Chondrocyte (in vitro differentiated cells): ENCODE measurements around the gene CNNM3. TPM values are rescaled to one million over a fixed set of nuclear protein-coding genes. Genes with fewer than 3 reads are reported as not detected.

Source experiments
- DNase-seq: peaks from one replicate; pipeline ENCODE4 v3.0.0; 2021; ENCODE audit warnings: mixed read lengths, low spot score
- H3K27ac Mint-ChIP-seq: one replicate; pipeline ENCODE4 v1.8.0; 2021; ENCODE audit warnings: mild to moderate bottlenecking, moderate library complexity, mixed read lengths; ENCODE audit not compliant: unreplicated experiment
- H3K27me3 Mint-ChIP-seq: 2 replicates; pipeline ENCODE4 v1.8.0; 2021; ENCODE audit warnings: low read depth, mixed read lengths
- H3K36me3 Mint-ChIP-seq: 2 replicates; pipeline ENCODE4 v1.8.0; 2021; ENCODE audit warnings: low read depth, mixed read lengths
- H3K4me1 Mint-ChIP-seq: 2 replicates; pipeline ENCODE4 v1.8.0; 2021; ENCODE audit warnings: low read depth, mild to moderate bottlenecking, mixed read lengths
- H3K4me3 Mint-ChIP-seq: one replicate; pipeline ENCODE4 v1.8.0; 2021; ENCODE audit warnings: mild to moderate bottlenecking, moderate library complexity, mixed read lengths; ENCODE audit not compliant: unreplicated experiment
- H3K9me3 Mint-ChIP-seq: 2 replicates; pipeline ENCODE4 v1.8.0; 2021; ENCODE audit warnings: low read depth, mixed read lengths
- CTCF ChIP-seq: fragments of 200-600 bp; sonication (generic); IDR thresholded peaks from 2 replicates; pipeline ENCODE4 v1.5.0; 2021; ENCODE audit warnings: antibody characterized with exemption, mild to moderate bottlenecking, moderate library complexity
- total RNA-seq: library from RNA; stranded (reverse); gene quantifications from 3 replicates; pipeline ENCODE4 v1.2.1, GENCODE V29; 2021

The CNNM3 gene
- total RNA-seq, 1 donor from 2014 or later: 10.4 TPM

- no peaks in the 10 kb centered on the region for H3K4me1 Mint-ChIP-seq
- TF ChIP-seq CTCF: no peak
- DNase-seq: peak; percentile 66
- H3K36me3 Mint-ChIP-seq: peaks cover 5% of the 10 kb centered on the region
- H3K27ac Mint-ChIP-seq: no peak overlapping the region
- H3K9me3 Mint-ChIP-seq: no peaks in the 10 kb centered on the region
- H3K4me3 Mint-ChIP-seq: no peak overlapping the region
- no peaks in the 10 kb centered on the region for H3K27me3 Mint-ChIP-seq
These were observed 9.5 kb upstream of the CNNM3 start for GRCh38 chr2:96806468-96807126.

- H3K36me3 Mint-ChIP-seq: peaks cover 5% of the 10 kb centered on the region
- peaks cover 3% of the 10 kb centered on the region for H3K4me1 Mint-ChIP-seq
- H3K27me3 Mint-ChIP-seq: no peaks in the 10 kb centered on the region
- no peak for DNase-seq
- H3K27ac Mint-ChIP-seq: no peak overlapping the region
- no peaks in the 10 kb centered on the region for H3K9me3 Mint-ChIP-seq
- H3K4me3 Mint-ChIP-seq: no peak overlapping the region
- TF ChIP-seq CTCF: no peak
These were observed 9.0 kb upstream of the CNNM3 start for GRCh38 chr2:96807127-96807471.

- no peak overlapping the region for H3K4me3 Mint-ChIP-seq
- no peak for TF ChIP-seq CTCF
- no peaks in the 10 kb centered on the region for H3K27me3 Mint-ChIP-seq
- peaks cover 3% of the 10 kb centered on the region for H3K4me1 Mint-ChIP-seq
- DNase-seq: no peak
- no peak overlapping the region for H3K27ac Mint-ChIP-seq
- peaks cover 5% of the 10 kb centered on the region for H3K36me3 Mint-ChIP-seq
- H3K9me3 Mint-ChIP-seq: no peaks in the 10 kb centered on the region
These were observed 7.8 kb upstream of the CNNM3 start for GRCh38 chr2:96808176-96808837.

- Mint-ChIP-seq H3K4me3 (no peak overlapping the region), H3K36me3 (peaks cover 5% of the 10 kb centered on the region), H3K27ac (no peak overlapping the region), H3K27me3 (no peaks in the 10 kb centered on the region), H3K9me3 (no peaks in the 10 kb centered on the region), H3K4me1 (peaks cover 3% of the 10 kb centered on the region)
- DNase-seq: no peak
- no peak for TF ChIP-seq CTCF
These were observed 6.7 kb upstream of the CNNM3 start for GRCh38 chr2:96809216-96809882.

GRCh38 chr2:96809951-96810782 lies 5.9 kb upstream of the CNNM3 start:
- Mint-ChIP-seq H3K4me3 (no peak overlapping the region), H3K27me3 (no peaks in the 10 kb centered on the region), H3K9me3 (no peaks in the 10 kb centered on the region), H3K27ac (no peak overlapping the region), H3K4me1 (peaks cover 7% of the 10 kb centered on the region), H3K36me3 (peaks cover 5% of the 10 kb centered on the region)
- no peak for TF ChIP-seq CTCF
- DNase-seq: no peak
